ENCODE measurements around the gene MYL9. TPM values are rescaled to one million over a fixed set of nuclear protein-coding genes. Genes with fewer than 3 reads are reported as not detected.

Gene MYL9
- total RNA-seq = 1.4 and 10.5 TPM in 2 replicates

GRCh38 chr20:36541227-36541767, at the start of gene MYL9:
Gene MYL9, plus strand, starts transcription at chr20:36541519. Its CDS starts 3,366 bp downstream, at chr20:36544885.

GRCh38 chr20:36573103-36573797, 31.9 kb downstream of the MYL9 start, which contains the start of gene TGIF2:
Gene TGIF2, plus strand, starts transcription at chr20:36573597. Its CDS starts 5,178 bp downstream, at chr20:36578775.

Other genes starting within 250 kb of the MYL9 start
- 21.9 and 42.1 TPM in 2 replicates for gene DLGAP4, start 235.2 kb upstream of the MYL9 start, total RNA-seq
- gene TGIF2, start 32.1 kb downstream of the MYL9 start, total RNA-seq = 8.3 and 8.5 TPM in 2 replicates
- gene RAB5IF, start 64.3 kb downstream of the MYL9 start, total RNA-seq = 112 and 136 TPM in 2 replicates
- not detected in 2 replicates for gene SLA2, start 104.7 kb downstream of the MYL9 start, total RNA-seq
- gene NDRG3, start 204.6 kb downstream of the MYL9 start, total RNA-seq = 10.3 and 16.9 TPM in 2 replicates
- gene DSN1, start 232.2 kb downstream of the MYL9 start, total RNA-seq = 4.3 and 6.2 TPM in 2 replicates

Data from nasal cavity respiratory epithelium epithelial cell of viscerocranial mucosa (primary cell).